Measurements from ENCODE around the gene GALNT10.

The GALNT10 gene

DNA sequence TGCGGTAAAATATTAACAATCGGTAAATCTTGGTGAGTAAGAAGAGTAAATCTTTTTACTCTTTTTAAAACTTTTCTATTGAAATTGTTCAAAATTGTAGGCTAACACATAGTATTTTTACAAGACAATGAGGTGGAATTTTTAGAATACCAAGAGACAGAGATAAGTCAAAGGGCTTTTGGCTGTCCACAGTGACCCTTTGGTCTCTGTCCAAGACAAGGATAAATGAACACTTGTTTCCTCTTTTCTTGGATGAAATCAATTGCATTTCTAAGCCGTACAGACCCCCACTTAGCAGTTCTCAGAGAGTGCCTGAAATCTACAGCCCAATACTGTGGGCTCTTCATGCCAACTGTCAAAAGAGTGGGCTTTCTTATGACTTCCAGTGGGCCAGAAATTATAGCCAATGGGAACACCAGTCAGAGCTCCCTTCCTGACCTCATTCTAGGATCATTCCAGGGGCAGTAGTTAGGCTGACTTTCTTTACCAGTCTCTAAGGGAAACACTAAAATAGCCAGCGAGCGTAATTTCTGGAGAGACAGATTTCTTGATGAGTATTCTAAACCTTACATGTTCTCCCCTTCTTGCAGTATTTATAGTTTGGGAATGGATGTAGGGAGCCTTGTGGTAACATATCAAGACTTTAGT lies 74.1 kb downstream of the GALNT10 start:
- H3K27ac ChIP-seq (ENCODE audit: low read length): no peak overlapping the region
- ATAC-seq (ENCODE audit: insufficient read depth, low read depth) (no peak), DNase-seq (no peak)
- H3K4me1 ChIP-seq (ENCODE audit: insufficient read depth, low read length): no peaks in the 10 kb centered on the region
- no peak overlapping the region for H3K4me3 ChIP-seq (ENCODE audit: low read depth in 1 of 2, low read length in 2 of 2)
- TF ChIP-seq EZH2 (IDR thresholded peaks at IDR 0.05; ENCODE audit: borderline replicate concordance, low read depth, low read length, severe bottlenecking): no peak
- TF ChIP-seq, protein P1, sequence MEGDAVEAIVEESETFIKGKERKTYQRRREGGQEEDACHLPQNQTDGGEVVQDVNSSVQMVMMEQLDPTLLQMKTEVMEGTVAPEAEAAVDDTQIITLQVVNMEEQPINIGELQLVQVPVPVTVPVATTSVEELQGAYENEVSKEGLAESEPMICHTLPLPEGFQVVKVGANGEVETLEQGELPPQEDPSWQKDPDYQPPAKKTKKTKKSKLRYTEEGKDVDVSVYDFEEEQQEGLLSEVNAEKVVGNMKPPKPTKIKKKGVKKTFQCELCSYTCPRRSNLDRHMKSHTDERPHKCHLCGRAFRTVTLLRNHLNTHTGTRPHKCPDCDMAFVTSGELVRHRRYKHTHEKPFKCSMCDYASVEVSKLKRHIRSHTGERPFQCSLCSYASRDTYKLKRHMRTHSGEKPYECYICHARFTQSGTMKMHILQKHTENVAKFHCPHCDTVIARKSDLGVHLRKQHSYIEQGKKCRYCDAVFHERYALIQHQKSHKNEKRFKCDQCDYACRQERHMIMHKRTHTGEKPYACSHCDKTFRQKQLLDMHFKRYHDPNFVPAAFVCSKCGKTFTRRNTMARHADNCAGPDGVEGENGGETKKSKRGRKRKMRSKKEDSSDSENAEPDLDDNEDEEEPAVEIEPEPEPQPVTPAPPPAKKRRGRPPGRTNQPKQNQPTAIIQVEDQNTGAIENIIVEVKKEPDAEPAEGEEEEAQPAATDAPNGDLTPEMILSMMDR (IDR thresholded peaks at IDR 0.05; ENCODE audit: borderline replicate concordance, extremely low read depth, low read length, poor library complexity, severe bottlenecking): no peak
- no peak overlapping the region for H2AFZ ChIP-seq (ENCODE audit: low read depth, low read length)
- no peaks in the 10 kb centered on the region for H3K27me3 ChIP-seq (ENCODE audit: insufficient read depth, low read length, poor library complexity)
- no peaks in the 10 kb centered on the region for H3K36me3 ChIP-seq (ENCODE audit: insufficient read depth, low read length)
- no peak overlapping the region for H3K4me2 ChIP-seq (ENCODE audit: insufficient read depth, low read length)
- no peaks in the 10 kb centered on the region; the same call in 1 of the 2 replicates for H4K20me1 ChIP-seq (ENCODE audit: insufficient read depth, low read length)
- no peaks in the 10 kb centered on the region for H3K79me2 ChIP-seq (ENCODE audit: insufficient read depth, low read length)
- H3K9me3 ChIP-seq (ENCODE audit: insufficient read depth, low read length, severe bottlenecking): no peaks in the 10 kb centered on the region
- H3K9ac ChIP-seq (ENCODE audit: low read depth, low read length): no peak overlapping the region

DNA sequence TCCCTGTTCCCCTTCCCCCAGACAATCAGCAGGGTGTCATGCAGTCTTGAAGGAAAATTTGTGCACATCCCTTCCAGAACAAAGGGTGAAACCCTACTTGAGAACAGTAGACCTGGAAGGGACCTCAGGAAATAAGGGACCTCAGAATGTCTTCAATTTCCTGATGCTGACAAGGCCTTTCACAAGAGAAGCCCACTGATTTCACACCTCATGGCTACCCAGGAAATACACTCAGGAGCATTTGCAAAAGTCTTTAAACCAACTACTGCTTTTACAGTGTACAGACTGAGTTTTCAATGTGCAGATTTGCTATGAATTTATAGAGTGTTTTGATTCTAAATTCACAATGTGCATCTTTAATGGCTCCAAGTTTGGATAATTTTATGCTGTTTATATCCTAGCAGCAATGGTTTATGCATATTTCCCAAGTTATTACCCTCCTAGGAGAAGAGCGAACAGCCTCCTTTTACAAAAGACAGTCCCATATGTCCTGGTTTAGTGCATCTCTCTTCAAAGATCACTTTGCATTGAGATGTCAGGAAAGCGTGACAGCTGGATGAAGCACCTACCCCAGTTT lies 74.8 kb downstream of the GALNT10 start:
- Histone ChIP-seq H3K9ac (ENCODE audit: low read depth, low read length) (no peak overlapping the region), H3K9me3 (ENCODE audit: insufficient read depth, low read length, severe bottlenecking) (no peaks in the 10 kb centered on the region), H3K27ac (ENCODE audit: low read length) (no peak overlapping the region), H3K4me1 (ENCODE audit: insufficient read depth, low read length) (no peaks in the 10 kb centered on the region), H3K27me3 (ENCODE audit: insufficient read depth, low read length, poor library complexity) (no peaks in the 10 kb centered on the region), H2AFZ (ENCODE audit: low read depth, low read length) (no peak overlapping the region), H3K36me3 (ENCODE audit: insufficient read depth, low read length) (no peaks in the 10 kb centered on the region), H4K20me1 (ENCODE audit: insufficient read depth, low read length) (no peaks in the 10 kb centered on the region; the same call in 1 of the 2 replicates), H3K4me3 (ENCODE audit: low read depth in 1 of 2, low read length in 2 of 2) (no peak overlapping the region), H3K79me2 (ENCODE audit: insufficient read depth, low read length) (no peaks in the 10 kb centered on the region), H3K4me2 (ENCODE audit: insufficient read depth, low read length) (no peak overlapping the region)
- DNase-seq: no peak
- TF ChIP-seq, protein P1 (IDR thresholded peaks at IDR 0.05; ENCODE audit: borderline replicate concordance, extremely low read depth, low read length, poor library complexity, severe bottlenecking): no peak
- no peak for TF ChIP-seq EZH2 (IDR thresholded peaks at IDR 0.05; ENCODE audit: borderline replicate concordance, low read depth, low read length, severe bottlenecking)
- ATAC-seq (ENCODE audit: insufficient read depth, low read depth): no peak

DNA sequence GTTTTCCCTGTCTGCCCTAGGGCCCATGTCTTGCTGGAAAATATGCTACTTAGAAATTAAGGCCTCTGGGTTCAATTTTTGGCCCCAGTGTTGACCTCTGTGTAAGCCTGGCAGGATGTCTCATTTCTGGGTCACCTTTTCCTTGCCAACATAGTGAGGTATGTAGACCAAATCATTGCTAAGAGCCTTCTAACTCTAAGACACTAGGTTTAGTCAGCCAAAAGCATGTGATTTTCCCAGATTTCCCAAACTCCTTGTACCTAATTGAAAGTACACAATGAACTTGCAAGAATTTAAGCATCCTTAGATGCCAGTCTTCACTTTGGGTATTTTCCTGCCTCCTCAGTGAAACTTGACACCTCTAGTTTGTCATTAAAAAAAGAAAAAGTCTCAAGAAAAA lies 77.0 kb downstream of the GALNT10 start:
- Histone ChIP-seq H3K9me3 (ENCODE audit: insufficient read depth, low read length, severe bottlenecking) (no peaks in the 10 kb centered on the region), H3K4me1 (ENCODE audit: insufficient read depth, low read length) (no peaks in the 10 kb centered on the region), H3K36me3 (ENCODE audit: insufficient read depth, low read length) (no peaks in the 10 kb centered on the region), H3K27ac (ENCODE audit: low read length) (no peak overlapping the region), H4K20me1 (ENCODE audit: insufficient read depth, low read length) (peaks cover 2% of the 10 kb centered on the region; the same call in 1 of the 2 replicates), H3K4me2 (ENCODE audit: insufficient read depth, low read length) (no peak overlapping the region), H3K9ac (ENCODE audit: low read depth, low read length) (no peak overlapping the region), H2AFZ (ENCODE audit: low read depth, low read length) (no peak overlapping the region), H3K27me3 (ENCODE audit: insufficient read depth, low read length, poor library complexity) (no peaks in the 10 kb centered on the region), H3K4me3 (ENCODE audit: low read depth in 1 of 2, low read length in 2 of 2) (no peak overlapping the region), H3K79me2 (ENCODE audit: insufficient read depth, low read length) (no peaks in the 10 kb centered on the region)
- no peak for DNase-seq
- TF ChIP-seq EZH2 (IDR thresholded peaks at IDR 0.05; ENCODE audit: borderline replicate concordance, low read depth, low read length, severe bottlenecking): no peak
- TF ChIP-seq, protein P1 (IDR thresholded peaks at IDR 0.05; ENCODE audit: borderline replicate concordance, extremely low read depth, low read length, poor library complexity, severe bottlenecking): no peak
- ATAC-seq (ENCODE audit: insufficient read depth, low read depth): no peak
